ENCODE measurements around the gene URAD. TPM values are rescaled to one million over a fixed set of nuclear protein-coding genes. Genes with fewer than 3 reads are reported as not detected.

The URAD gene
- total RNA-seq, 1 donor from 2014 or later = not detected

DNA sequence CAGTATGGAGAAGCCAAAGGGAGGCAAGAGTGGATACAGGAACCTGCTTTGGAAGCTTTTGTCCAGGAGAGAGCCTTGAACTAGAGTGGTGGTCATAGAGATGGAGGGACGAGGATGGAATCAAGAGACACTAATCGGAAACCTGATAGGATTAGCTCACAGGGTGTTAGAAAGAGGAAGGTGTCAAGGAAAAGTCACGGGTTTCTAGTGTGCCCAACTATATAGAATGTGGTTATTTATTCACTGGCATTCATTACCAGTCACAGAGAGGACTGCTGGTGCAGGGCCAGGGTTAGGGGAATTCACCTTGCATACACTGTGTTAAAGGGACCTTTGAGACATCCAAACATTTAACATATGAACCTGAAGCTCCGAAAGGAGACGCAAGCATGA is 43.4 kb upstream of the URAD start:
- Mint-ChIP-seq H3K4me3 (ENCODE audit: unreplicated experiment) (no peak overlapping the region), H3K9me3 (ENCODE audit: unreplicated experiment) (no peaks in the 10 kb centered on the region), H3K27ac (ENCODE audit: unreplicated experiment) (no peak overlapping the region), H3K27me3 (ENCODE audit: unreplicated experiment) (no peaks in the 10 kb centered on the region), H3K36me3 (ENCODE audit: low read depth, unreplicated experiment) (no peaks in the 10 kb centered on the region), H3K4me1 (ENCODE audit: unreplicated experiment) (peaks cover 5% of the 10 kb centered on the region)
- TF ChIP-seq, protein P1, sequence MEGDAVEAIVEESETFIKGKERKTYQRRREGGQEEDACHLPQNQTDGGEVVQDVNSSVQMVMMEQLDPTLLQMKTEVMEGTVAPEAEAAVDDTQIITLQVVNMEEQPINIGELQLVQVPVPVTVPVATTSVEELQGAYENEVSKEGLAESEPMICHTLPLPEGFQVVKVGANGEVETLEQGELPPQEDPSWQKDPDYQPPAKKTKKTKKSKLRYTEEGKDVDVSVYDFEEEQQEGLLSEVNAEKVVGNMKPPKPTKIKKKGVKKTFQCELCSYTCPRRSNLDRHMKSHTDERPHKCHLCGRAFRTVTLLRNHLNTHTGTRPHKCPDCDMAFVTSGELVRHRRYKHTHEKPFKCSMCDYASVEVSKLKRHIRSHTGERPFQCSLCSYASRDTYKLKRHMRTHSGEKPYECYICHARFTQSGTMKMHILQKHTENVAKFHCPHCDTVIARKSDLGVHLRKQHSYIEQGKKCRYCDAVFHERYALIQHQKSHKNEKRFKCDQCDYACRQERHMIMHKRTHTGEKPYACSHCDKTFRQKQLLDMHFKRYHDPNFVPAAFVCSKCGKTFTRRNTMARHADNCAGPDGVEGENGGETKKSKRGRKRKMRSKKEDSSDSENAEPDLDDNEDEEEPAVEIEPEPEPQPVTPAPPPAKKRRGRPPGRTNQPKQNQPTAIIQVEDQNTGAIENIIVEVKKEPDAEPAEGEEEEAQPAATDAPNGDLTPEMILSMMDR (IDR thresholded peaks at IDR 0.05; ENCODE audit: unreplicated experiment) = no peak
- no peak for DNase-seq (ENCODE audit: low spot score)

GRCh38 chr13:28031220-28031895 is 42.9 kb upstream of the URAD start:
- Mint-ChIP-seq H3K9me3 (ENCODE audit: unreplicated experiment) (no peaks in the 10 kb centered on the region), H3K36me3 (ENCODE audit: low read depth, unreplicated experiment) (no peaks in the 10 kb centered on the region), H3K4me1 (ENCODE audit: unreplicated experiment) (peaks cover 5% of the 10 kb centered on the region), H3K27ac (ENCODE audit: unreplicated experiment) (no peak overlapping the region), H3K4me3 (ENCODE audit: unreplicated experiment) (no peak overlapping the region), H3K27me3 (ENCODE audit: unreplicated experiment) (no peaks in the 10 kb centered on the region)
- no peak for DNase-seq (ENCODE audit: low spot score)
- TF ChIP-seq, protein P1 (IDR thresholded peaks at IDR 0.05; ENCODE audit: unreplicated experiment) = no peak

- no peaks in the 10 kb centered on the region for H3K36me3 Mint-ChIP-seq (ENCODE audit: low read depth, unreplicated experiment)
- H3K27ac Mint-ChIP-seq (ENCODE audit: unreplicated experiment) = no peak overlapping the region
- no peaks in the 10 kb centered on the region for H3K27me3 Mint-ChIP-seq (ENCODE audit: unreplicated experiment)
- no peak overlapping the region for H3K4me3 Mint-ChIP-seq (ENCODE audit: unreplicated experiment)
- TF ChIP-seq, protein P1 (IDR thresholded peaks at IDR 0.05; ENCODE audit: unreplicated experiment) = no peak
- no peak for DNase-seq (ENCODE audit: low spot score)
- H3K4me1 Mint-ChIP-seq (ENCODE audit: unreplicated experiment) = peaks cover 8% of the 10 kb centered on the region
- H3K9me3 Mint-ChIP-seq (ENCODE audit: unreplicated experiment) = no peaks in the 10 kb centered on the region
Measured at GRCh38 chr13:28027607-28028364, 39.3 kb upstream of the URAD start.

GRCh38 chr13:28027071-28027470 is 38.6 kb upstream of the URAD start:
- Mint-ChIP-seq H3K36me3 (ENCODE audit: low read depth, unreplicated experiment) (no peaks in the 10 kb centered on the region), H3K4me3 (ENCODE audit: unreplicated experiment) (no peak overlapping the region), H3K9me3 (ENCODE audit: unreplicated experiment) (no peaks in the 10 kb centered on the region), H3K27ac (ENCODE audit: unreplicated experiment) (no peak overlapping the region), H3K27me3 (ENCODE audit: unreplicated experiment) (no peaks in the 10 kb centered on the region), H3K4me1 (ENCODE audit: unreplicated experiment) (peaks cover 13% of the 10 kb centered on the region)
- no peak for DNase-seq (ENCODE audit: low spot score)
- TF ChIP-seq, protein P1 (IDR thresholded peaks at IDR 0.05; ENCODE audit: unreplicated experiment) = no peak

DNA sequence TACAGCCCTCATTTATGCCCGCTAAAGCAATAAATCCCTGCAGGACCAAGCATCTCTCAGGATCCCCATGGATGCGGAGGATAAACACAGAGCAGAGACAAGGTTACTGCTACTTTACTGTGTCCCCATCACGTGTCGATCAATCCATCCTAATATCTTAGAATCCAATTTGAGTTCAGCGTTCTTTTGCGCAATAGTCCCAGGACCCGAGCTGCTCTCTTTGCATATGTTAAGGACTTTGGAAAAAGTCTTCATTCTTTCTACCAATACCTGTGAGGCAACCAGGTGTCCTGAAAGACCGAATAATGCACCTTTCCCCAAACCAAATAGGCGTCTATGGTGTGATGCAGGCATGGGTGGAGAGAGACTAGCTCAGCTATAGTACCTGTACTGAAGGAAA is 38.0 kb upstream of the URAD start:
- H3K27ac Mint-ChIP-seq (ENCODE audit: unreplicated experiment) = no peak overlapping the region
- H3K27me3 Mint-ChIP-seq (ENCODE audit: unreplicated experiment) = no peaks in the 10 kb centered on the region
- peaks cover 13% of the 10 kb centered on the region for H3K4me1 Mint-ChIP-seq (ENCODE audit: unreplicated experiment)
- no peaks in the 10 kb centered on the region for H3K9me3 Mint-ChIP-seq (ENCODE audit: unreplicated experiment)
- no peak overlapping the region for H3K4me3 Mint-ChIP-seq (ENCODE audit: unreplicated experiment)
- TF ChIP-seq, protein P1 (IDR thresholded peaks at IDR 0.05; ENCODE audit: unreplicated experiment) = no peak
- no peak for DNase-seq (ENCODE audit: low spot score)
- H3K36me3 Mint-ChIP-seq (ENCODE audit: low read depth, unreplicated experiment) = no peaks in the 10 kb centered on the region

Data from endothelial cell (in vitro differentiated cells).